ENCODE results near the gene SNRPA1. TPM values are rescaled to one million over a fixed set of nuclear protein-coding genes. Genes with fewer than 3 reads are reported as not detected.

Gene SNRPA1
- total RNA-seq, 1 donor from 2014 or later = 98.0 TPM

- H2AFZ ChIP-seq (replicated peaks) = no peak overlapping the region
- DNase-seq (ENCODE audit: low spot score) = no peak
These were observed 19.5 kb upstream of the SNRPA1 start for GRCh38 chr15:101314336-101315125.

GRCh38 chr15:101313041-101313761, 18.2 kb upstream of the SNRPA1 start:
- no peaks in the 10 kb centered on the region for H3K79me2 ChIP-seq (ENCODE audit: low read depth)
- Mint-ChIP-seq H3K4me1 (peaks cover 1% of the 10 kb centered on the region), H3K27ac (no peak overlapping the region), H3K27me3 (ENCODE audit: insufficient read depth, low read depth) (peaks cover 4% of the 10 kb centered on the region), H3K36me3 (no peaks in the 10 kb centered on the region), H3K4me3 (no peak overlapping the region), H3K9me3 (no peaks in the 10 kb centered on the region)
- no peak for TF ChIP-seq CTCF (IDR thresholded peaks at IDR 0.05)
- no peak for TF ChIP-seq EZH2phosphoT487 (IDR thresholded peaks at IDR 0.05)
- DNase-seq (ENCODE audit: low spot score) = no peak
- peaks cover 1% of the 10 kb centered on the region for H3K4me1 ChIP-seq
- H3F3A ChIP-seq (ENCODE audit: low read depth) = no peaks in the 10 kb centered on the region
- no peak overlapping the region for H3K4me3 ChIP-seq
- no peaks in the 10 kb centered on the region for H3K9me3 ChIP-seq (ENCODE audit: low read depth)
- H3K27ac ChIP-seq = no peak overlapping the region
- no peaks in the 10 kb centered on the region for H3K27me3 ChIP-seq
- no peak overlapping the region for H3K9ac ChIP-seq
- H2AFZ ChIP-seq (replicated peaks) = no peak overlapping the region
- H3K36me3 ChIP-seq = no peaks in the 10 kb centered on the region
- no peaks in the 10 kb centered on the region for H4K20me1 ChIP-seq (ENCODE audit: low read depth)
- no peak overlapping the region for H3K4me2 ChIP-seq

More at GRCh38 chr15:101314336-101315125, 19.5 kb upstream of the SNRPA1 start:
- no peak overlapping the region for H3K4me3 ChIP-seq
- H3K27ac Mint-ChIP-seq = no peak overlapping the region
- H3K4me1 ChIP-seq = no peaks in the 10 kb centered on the region
- no peak overlapping the region for H3K9ac ChIP-seq
- no peaks in the 10 kb centered on the region for H4K20me1 ChIP-seq (ENCODE audit: low read depth)
- H3K79me2 ChIP-seq (ENCODE audit: low read depth) = no peaks in the 10 kb centered on the region
- peaks cover 3% of the 10 kb centered on the region for H3K27me3 ChIP-seq
- H3K4me2 ChIP-seq = no peak overlapping the region
- TF ChIP-seq EZH2phosphoT487 (IDR thresholded peaks at IDR 0.05) (no peak), CTCF (IDR thresholded peaks at IDR 0.05) (no peak), EZH2 (IDR thresholded peaks at IDR 0.05) (no peak)
- H3K36me3 Mint-ChIP-seq = no peaks in the 10 kb centered on the region
- no peaks in the 10 kb centered on the region for H3F3A ChIP-seq (ENCODE audit: low read depth)
- H3K36me3 ChIP-seq = no peaks in the 10 kb centered on the region
- H3K4me1 Mint-ChIP-seq = no peaks in the 10 kb centered on the region
- no peaks in the 10 kb centered on the region for H3K9me3 Mint-ChIP-seq
- H3K9me3 ChIP-seq (ENCODE audit: low read depth) = no peaks in the 10 kb centered on the region
- peaks cover 10% of the 10 kb centered on the region for H3K27me3 Mint-ChIP-seq (ENCODE audit: insufficient read depth, low read depth)
- H3K4me3 Mint-ChIP-seq = no peak overlapping the region
- H3K27ac ChIP-seq = no peak overlapping the region

GRCh38 chr15:101310508-101310907, 15.5 kb upstream of the SNRPA1 start:
- Mint-ChIP-seq H3K4me1 (peaks cover 8% of the 10 kb centered on the region), H3K9me3 (no peaks in the 10 kb centered on the region), H3K36me3 (no peaks in the 10 kb centered on the region), H3K27me3 (ENCODE audit: insufficient read depth, low read depth) (no peaks in the 10 kb centered on the region), H3K27ac (no peak overlapping the region), H3K4me3 (no peak overlapping the region)
- DNase-seq (ENCODE audit: low spot score) = no peak
- no peak overlapping the region for H3K4me2 ChIP-seq
- no peak overlapping the region for H3K4me3 ChIP-seq
- H3K9me3 ChIP-seq (ENCODE audit: low read depth) = no peaks in the 10 kb centered on the region
- H3K27me3 ChIP-seq = no peaks in the 10 kb centered on the region
- no peak overlapping the region for H3K9ac ChIP-seq
- H4K20me1 ChIP-seq (ENCODE audit: low read depth) = no peaks in the 10 kb centered on the region
- no peak overlapping the region for H2AFZ ChIP-seq (replicated peaks)
- H3K36me3 ChIP-seq = no peaks in the 10 kb centered on the region
- H3K27ac ChIP-seq = no peak overlapping the region
- no peaks in the 10 kb centered on the region for H3K79me2 ChIP-seq (ENCODE audit: low read depth)
- no peaks in the 10 kb centered on the region for H3F3A ChIP-seq (ENCODE audit: low read depth)
- no peak for TF ChIP-seq EZH2phosphoT487 (IDR thresholded peaks at IDR 0.05)
- no peak for TF ChIP-seq EZH2 (IDR thresholded peaks at IDR 0.05)
- no peak for TF ChIP-seq CTCF (IDR thresholded peaks at IDR 0.05)
- H3K4me1 ChIP-seq = peaks cover 5% of the 10 kb centered on the region
